ENCODE measurements around the gene HSPA6.
"Not testable (repeated sequence)": the region's sequence is repeated elsewhere in the genome, so short reads cannot be mapped to it uniquely, and the experiment has no call there.

The HSPA6 gene

DNA sequence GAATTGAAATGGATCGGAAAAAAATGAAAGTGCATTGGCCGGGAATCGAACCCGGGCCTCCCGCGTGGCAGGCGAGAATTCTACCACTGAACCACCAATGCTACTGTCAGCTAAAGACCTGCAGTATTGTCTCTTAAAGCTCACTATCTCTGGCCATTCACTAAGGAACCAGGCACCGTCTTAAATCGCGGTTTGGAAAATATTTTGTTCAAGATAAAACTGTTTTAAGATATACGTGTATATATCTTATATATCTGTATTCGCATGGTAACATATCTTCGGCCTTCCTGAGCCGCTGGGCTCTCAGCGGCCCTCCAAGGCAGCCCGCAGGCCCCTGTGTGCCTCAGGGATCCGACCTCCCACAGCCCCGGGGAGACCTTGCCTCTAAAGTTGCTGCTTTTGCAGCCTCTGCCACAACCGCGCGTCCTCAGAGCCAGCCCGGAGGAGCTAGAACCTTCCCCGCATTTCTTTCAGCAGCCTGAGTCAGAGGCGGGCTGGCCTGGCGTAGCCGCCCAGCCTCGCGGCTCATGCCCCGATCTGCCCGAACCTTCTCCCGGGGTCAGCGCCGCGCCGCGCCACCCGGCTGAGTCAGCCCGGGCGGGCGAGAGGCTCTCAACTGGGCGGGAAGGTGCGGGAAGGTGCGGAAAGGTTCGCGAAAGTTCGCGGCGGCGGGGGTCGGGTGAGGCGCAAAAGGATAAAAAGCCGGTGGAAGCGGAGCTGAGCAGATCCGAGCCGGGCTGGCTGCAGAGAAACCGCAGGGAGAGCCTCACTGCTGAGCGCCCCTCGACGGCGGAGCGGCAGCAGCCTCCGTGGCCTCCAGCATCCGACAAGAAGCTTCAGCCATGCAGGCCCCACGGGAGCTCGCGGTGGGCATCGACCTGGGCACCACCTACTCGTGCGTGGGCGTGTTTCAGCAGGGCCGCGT is at the start of gene HSPA6:
Gene HSPA6 (plus strand): TSS at position 724 of the 925 bp plus-strand sequence. CDS start 119 bp downstream, at position 843.
- not testable (repeated sequence) for DNase-seq

DNA sequence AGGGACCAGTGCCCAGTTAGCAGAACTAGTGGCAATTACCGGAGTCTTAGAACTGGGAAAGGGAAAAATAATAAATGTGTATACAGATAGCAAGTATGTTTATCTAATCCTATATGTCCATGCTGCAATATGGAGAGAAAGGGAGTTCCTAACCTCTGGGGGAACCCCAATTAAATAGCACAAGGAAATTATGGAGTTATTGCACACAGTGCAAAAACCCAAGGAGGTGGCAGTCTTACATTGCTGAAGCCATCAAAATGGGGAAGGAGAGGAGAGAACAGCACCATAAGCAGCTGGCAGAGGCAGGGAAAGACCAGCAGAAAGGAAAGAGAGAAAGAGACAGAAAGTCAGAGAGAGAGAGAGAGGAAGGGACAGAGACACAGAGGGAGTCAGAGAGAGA is 46.6 kb upstream of the HSPA6 start:
- not testable (repeated sequence) for DNase-seq

DNA sequence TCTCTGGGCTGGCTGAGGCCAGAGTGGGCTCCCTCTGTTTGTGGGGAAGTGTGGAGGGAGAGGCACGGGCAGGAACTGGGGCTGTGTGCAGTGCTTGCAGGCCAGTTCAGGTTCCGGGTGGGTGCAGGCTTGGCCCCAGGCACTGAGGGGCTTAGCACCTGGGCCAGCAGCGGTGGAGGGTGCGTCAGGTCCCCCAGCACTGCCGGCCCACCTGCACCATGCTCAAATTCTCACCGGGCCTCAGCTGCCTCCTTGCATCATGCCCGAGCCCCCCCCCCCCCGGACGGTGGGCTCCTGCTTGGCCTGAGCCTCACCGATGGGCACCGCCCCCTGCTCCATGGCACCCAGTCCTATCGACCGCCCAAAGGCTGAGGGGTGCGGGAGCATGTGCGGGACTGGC is 45.4 kb upstream of the HSPA6 start:
- no peak for DNase-seq

DNA sequence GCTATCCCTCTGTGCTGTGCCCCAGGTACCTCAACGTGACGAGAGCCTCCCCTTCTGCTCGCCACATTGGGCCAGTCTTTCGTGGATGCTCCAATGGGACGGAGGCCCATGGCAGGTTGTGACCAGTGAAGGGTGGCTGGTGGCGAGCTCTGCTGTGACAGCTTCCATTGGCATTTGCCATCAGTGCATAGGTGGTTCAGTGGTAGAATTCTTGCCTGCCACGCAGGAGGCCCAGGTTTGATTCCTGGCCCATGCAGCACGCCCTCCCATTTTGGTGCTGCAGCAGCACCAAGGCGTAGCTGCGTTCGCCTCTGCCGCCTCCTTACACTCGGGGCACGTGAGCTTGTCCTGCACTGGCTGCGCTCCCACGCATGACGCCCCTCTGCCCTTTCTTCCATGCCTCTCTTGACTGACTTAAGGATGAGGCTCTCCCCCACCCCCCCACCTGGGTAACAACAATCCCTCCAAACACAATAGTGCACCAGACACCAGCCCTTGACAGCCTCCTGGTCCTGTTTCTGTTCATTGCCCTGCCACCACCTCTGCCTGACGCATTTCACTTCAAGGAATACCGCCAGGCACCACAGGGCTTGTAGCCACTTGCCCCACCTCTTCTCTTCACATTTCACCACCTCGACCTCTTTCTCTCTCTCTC is 43.8 kb upstream of the HSPA6 start:
- DNase-seq, result no peak

DNA sequence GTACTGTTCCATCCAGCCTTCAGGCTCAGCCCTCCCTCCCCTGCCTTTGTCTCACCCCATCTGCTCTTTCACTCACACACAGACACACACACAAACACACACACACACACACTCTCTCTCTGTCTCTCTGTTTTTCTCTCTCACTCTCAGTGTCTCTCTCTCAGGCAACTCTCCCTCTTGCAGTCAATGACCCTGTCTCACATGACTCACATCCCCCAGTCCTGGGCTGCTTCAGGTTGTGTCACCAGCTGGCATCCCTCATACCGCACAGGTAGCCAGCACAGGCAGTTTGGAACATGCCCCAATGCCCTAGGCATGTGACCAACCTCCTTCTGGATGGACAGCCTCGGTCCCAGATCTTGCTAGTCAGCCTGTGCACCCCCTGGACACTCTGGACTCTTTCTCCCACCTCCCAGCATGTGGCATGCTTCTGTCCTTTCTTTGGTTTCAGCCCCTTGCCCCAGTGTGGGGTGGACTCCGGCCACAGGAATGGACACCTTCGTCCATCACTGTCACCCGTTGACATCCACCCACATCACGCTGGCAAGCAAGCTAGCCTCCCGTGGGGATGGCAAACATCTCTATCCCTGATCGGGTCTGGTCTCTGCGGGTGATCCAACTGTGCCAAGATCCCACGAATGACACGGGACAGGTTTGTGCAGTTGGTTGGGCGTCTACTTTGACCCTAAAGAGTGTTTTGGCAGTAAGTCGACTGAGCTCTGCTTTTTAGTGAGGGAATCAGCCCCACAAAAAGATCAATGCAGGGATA is 42.5 kb upstream of the HSPA6 start:
- DNase-seq, result no peak

DNA sequence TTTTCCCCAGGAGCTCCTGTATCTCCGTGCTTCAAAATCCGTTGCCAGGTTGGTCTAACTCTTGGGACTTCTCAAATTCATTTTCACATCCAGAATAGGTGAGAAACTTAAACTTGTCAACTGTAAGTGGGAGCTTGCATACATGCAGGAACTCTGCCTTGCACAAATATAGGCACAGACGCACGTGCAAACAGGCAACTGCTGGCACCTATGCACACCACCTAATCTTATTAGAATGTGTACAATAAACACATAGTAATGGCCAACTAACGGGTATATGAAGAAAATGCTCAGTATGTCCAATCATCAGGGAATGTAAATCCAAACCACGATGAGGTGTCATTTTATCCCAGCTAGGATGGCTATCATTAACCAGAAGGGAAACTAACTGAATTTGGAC is 41.7 kb upstream of the HSPA6 start:
- no peak for DNase-seq

DNA sequence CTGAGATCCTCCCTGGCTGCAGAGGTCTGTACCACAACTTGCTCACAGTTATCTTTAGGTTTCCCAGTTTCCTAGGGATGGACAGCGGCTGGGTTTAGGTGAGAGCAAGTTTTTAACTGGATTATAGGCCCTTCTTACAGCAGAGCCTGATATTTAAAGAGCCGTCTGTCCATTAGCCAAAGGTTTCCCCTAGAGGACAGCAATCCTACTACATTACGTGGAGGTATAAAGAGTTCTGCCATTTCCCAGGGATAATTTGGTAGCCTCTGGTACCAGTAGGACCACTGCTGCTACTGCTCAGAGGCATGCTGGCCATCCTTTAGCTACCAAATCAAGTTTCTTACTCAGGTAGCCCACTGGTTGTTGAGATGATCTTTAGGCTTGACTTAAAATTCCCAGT is 41.0 kb upstream of the HSPA6 start:
- no peak for DNase-seq

DNA sequence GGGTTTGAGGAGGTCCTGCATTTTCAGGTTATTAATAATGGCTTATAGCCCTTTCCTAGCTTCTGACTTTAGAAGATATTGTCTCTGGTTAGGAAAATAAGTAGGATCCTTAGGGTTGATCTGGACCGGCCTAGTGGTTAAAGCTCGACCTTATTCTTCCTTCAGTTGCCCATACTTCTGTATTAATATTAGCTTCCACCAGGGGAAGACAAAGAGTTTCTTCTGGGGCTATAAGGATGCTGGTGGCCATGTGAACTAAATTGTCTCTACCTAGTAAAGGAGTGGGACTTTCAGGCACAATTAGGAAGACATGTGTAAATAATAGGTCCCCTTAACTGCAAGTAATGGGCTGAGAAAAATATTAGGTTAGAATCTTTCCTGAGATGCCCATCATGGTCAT is 39.7 kb upstream of the HSPA6 start:
- no peak for DNase-seq

DNA sequence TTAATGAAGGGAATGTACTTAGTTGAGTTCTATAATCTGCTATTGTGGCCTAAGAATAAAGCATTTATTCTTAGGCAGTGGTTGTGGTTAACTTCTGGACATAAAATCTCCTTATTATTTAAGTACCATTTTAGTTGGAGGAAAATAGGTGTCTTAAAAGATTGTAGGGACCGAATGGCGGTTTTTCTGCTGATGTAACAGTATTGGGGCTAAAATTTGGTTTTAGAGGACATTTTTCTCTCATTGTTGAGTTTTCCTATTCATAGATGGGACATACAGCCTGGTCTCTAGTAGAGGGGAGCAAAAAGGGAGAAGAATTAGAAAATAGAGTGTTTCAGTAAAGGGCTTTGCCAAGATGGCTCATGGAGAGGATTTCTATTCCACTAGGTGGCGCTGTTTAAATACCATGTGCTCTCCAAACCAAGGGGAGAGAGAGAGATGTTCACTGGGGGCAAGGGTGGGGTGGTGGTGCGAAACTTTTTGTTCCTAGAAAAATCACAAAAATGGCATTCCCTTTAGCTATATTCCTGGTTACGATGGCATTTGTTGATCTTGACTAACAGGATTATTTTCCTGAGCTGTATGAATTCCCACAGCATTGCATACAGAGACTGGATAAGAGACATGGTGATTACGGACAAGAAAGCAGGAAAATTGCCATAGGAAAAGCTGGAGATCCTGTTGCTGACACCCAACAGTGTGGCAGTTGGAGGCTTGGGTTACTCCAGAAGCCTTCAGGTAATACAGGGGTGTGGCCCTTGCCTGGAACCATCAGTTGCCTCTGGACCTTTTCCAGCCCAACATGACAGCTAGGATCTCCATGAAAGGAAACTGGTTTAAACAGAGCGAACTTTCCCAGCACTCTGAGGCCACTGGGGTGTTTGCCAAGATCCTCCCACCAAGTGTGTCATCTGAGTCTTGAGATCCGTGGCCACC is 37.3 kb upstream of the HSPA6 start:
- DNase-seq, result peak; percentile 76

DNA sequence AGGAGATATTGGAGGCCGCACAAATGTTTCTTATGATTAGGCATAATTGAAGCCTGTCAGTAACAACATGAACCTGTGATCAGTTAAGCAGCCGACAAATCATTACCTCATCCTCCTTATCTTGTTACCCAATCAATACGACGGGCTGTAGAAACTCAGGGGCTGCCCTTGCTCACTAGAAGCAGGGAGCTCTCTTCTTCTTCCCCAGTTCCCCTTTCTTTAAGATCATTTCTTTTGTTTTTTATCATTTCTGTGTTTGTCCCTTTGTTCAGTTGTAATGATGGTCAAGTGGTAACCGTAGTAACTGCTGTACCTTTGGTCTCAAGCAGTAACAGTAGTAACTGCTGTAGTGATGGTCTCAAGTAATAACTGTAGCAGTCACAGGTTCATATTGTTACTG is 32.9 kb upstream of the HSPA6 start:
- no peak for DNase-seq

DNA sequence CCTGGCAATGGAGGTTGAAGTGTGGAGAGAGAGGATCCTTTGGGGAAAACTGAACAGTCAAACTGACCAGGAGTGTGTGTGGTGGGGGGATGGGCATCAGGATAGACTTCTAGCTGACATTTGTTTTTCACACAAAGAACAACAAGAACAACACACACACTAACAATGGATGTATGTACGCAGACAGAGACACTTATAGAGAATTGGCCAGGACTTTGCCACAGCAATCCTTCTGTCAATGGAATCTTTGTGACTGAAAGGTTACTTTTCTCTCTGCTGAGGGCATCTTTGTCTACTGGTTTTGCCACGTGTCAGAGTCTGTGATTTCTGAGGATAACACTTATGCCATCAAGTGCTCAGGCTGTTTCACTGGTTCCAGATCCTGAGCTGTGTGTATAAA is 31.5 kb upstream of the HSPA6 start:
- no peak for DNase-seq

DNA sequence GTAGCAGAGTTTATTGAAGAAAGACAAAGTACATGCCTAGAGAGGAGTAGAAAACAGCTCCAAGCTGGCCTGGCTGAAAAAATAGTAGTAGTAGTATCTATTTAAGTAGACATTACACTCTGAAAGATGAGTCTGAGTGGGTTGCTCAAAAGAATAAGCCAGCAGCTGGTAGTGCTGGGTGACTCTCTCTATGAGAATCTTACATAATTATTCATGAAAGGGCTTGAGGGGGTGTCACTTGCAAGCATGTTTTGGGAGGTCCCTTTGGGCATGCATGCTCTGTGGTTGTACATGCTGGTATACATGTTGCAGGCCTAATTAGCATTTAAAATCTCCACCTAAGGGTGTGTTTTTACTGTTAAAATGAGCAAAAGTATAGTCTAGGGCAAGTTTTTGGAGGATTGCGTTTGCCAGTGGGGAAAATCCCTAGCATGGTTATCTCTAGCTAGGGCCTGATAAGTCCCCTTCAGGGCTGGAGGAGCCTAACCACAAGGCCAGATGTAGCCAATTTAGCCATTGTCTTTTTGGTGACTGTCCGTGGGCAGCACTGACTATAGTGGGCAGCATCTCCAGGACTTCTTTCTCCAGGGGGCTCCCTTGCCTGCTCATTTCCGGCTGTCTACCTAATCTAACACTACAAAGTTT is 30.1 kb upstream of the HSPA6 start:
- DNase-seq, result no peak

DNA sequence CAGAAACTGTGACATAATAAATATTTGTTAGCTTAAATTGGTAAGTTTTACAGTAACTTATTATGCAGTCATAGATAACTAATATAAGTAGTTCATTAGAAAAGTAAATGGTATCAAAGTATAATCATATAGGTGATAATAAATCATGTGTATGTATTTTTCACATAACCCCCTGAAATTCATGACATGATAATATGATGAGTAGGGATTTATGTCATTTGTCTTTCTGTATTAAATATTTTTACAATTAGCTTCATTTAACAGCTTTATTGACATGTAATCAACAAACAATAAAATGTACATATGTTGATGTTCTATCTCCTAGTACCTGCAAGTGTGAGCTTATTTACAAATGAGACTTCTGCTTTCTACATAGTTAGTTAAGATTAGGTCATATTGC is 28.9 kb upstream of the HSPA6 start:
- no peak for DNase-seq

DNA sequence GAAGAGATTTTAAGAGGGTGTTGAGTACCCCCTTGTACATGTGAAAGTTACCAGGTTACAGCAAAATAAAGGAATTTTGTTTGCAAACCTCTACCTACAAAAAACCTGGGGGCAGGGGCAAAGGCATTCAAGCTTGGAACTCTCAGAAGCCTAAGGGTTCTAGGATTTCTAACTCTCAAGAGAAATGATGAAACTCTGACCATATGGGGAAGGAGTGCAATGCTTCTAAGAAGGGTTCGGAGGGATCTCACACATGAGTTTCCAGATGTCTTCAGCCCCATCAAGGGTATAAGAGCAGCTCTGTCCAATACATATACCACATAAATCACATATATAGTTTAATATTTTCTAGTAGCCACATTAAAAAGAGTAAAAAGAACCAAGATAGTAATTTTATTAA is 26.4 kb upstream of the HSPA6 start:
- DNase-seq, result no peak

DNA sequence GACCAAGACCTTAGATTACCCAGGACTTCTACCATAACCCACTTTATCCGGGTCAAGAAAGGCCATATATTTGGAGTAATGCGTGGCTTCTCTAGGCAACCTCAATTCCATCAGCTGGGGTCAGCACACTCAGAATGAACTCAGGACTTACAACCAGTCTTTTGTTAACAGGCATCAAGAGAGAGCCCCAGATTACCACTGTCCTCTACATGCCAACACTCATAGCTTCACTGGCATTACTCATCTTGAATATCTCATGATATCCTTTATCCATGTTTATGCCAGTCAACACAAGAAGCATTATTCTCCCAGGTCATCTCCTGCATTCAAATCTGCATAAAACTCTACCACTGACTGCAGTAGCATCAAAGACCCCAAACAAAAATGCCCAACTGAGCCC is 25.7 kb upstream of the HSPA6 start:
- no peak for DNase-seq

DNA sequence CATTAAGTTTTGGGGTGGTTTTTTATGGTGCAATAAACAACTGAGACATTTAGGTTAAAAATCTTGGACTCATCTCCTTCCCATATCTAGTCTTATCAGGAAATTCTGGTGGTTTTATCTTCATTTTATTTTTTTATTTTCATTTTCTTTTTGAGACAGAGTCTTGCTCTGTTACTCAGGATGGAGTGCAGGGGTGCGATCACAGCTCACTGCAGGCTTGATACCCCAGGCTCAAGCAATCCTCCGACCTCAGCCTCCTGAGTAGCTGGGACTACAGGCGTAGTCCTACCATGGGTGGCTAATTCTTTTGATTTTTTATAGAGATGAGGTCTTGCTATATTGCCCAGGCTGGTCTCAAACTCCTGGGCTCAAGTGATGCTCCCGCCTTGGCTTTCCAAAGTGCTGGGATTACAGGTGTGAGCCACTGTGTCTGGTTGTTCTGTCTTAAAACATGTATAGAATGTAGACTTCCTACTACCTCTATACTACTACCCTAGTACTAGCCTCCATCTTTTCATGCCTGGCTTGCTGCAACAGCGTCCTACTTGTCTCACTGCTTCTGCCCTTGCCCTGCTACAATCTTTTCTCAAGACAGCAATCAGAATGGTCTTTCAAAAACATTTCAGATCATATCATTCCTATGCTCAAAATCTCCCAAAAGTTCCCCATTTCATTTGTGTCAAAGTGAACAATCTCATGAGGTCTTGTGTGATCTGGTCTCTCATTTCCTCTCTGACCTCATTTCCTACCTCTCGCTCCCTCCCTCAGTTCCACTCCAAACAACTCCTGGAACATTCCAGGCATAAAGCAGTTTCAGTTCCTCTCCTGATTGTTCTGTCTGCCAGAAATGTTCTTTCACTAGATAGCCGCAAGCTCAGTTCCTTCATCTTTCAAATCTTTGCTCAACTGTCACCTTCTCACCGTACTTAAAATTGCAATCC is 25.0 kb upstream of the HSPA6 start:
- DNase-seq, result no peak

DNA sequence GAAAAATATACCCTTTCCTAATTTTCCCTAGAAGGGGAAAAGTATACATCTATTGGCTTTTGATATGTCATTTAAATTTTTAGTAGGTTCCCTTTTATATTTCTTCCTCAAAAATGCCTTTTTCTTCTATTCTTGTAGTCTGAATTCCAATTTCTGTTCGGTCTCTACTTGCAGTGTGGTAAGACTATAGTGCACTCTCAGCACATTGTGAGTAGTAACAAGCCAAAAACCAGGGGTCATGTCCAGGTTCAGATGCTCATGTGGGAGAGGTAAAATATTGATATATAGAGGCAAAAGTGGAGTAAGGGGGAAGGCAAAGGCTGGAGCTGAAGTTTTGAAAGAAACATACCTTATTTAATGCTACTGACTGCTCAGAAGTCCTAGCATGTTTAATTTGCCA is 23.1 kb upstream of the HSPA6 start:
- no peak for DNase-seq

DNA sequence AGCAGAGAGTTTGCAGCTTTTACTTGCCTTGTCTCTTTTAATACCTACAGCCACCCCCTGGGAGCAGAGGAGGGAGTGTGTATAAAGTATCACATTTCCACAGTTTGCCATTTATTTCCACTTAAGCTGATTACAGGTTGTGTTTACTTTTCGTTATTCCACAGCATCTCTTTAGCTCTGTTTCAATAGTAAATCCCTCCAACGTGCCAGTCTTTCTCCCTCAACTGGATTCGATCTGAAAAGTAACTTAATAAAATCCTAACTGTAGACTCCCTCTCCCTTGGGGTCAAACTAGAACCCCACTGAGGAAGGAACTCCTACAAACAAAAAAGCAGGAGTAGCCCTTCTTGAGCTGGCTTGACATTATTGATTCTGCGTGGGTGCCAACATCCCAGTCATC is 22.2 kb upstream of the HSPA6 start:
- no peak for DNase-seq

DNA sequence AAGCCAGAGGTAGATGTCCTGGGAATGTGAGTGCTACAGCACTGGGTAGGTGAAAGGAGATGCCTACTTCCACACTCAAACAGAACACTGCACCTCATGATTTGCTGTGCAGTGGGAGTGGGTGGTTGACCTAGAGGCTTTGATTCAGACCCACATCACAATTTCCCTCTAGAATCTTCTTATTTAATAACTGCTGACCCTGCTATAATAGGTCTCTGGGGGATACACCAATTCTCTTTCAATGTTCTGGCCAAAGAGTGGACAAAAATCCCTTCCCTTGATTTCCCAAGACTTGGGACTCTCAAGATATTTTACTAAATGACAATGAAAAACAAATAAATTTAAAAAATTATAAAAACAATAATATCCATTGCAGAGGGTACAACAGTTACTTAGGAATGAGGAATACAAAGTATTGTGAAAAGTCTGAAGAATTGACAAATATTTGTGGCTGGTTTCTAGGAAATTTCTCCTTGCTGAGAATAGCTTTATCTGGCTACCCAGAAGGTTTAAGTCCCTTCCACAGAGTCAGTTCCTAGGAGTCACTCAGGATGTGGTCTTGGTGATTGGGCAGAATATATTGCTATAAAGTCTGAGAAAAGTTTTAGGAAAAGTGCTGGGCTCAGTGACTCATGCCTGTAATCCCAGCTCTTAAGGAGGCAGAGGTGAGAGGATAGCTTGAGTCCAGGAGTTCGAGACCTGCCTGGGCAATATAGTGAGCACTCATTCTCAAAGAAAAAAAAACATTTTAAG is 21.5 kb upstream of the HSPA6 start:
- DNase-seq, result no peak

DNA sequence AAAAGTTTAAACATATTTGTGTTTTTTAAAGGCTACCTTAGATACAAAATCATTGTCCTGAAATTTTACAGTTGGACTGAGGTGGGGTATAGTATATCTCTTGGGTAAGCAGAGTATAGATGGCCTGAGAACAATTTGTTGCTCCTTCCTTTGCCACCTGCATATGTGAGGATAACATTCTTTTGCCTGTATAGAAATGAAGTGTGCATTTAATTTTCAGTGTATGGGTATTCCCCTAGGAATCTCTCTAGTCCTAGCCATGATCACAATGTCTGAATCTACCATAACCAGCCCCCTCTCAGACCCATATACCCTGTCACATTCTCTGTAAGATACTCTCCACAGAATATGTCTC is 21.0 kb upstream of the HSPA6 start:
- DNase-seq, result no peak

Data from NCI-H1694 (cell line).